Trophoblast cell (in vitro differentiated cells and primary cell): ENCODE measurements around the gene CCDC18.

Source experiments
- DNase-seq, 2 donors: peaks; one replicate each; pipeline ENCODE4 v3.0.0-alpha.2; 2016
- H2AFZ ChIP-seq: 2 replicates; pipeline ENCODE4 v1.6.1; 2013; ENCODE audit warnings: low read length, moderate library complexity, mild to moderate bottlenecking; ENCODE audit not compliant: insufficient read depth, poor library complexity
- H2AK5ac ChIP-seq: 2 replicates; pipeline ENCODE4 v1.6.1; 2013; ENCODE audit warnings: mild to moderate bottlenecking, low read length
- H2BK120ac ChIP-seq: 2 replicates; pipeline ENCODE4 v1.6.1; 2013; ENCODE audit warnings: low read length, mild to moderate bottlenecking, moderate library complexity; ENCODE audit not compliant: insufficient read depth, poor library complexity
- H2BK12ac ChIP-seq: 2 replicates; pipeline ENCODE4 v1.6.1; 2013; ENCODE audit warnings: mild to moderate bottlenecking, low read length, moderate library complexity
- H2BK5ac ChIP-seq: 2 replicates; pipeline ENCODE4 v1.6.1; 2013; ENCODE audit warnings: low read length, low read depth, moderate library complexity, mild to moderate bottlenecking; ENCODE audit not compliant: poor library complexity
- H3K14ac ChIP-seq: 2 replicates; pipeline ENCODE4 v1.6.1; 2013; ENCODE audit warnings: mild to moderate bottlenecking, low read length
- H3K18ac ChIP-seq: 2 replicates; pipeline ENCODE4 v1.6.1; 2013; ENCODE audit warnings: mild to moderate bottlenecking, low read length
- H3K23ac ChIP-seq: 2 replicates; pipeline ENCODE4 v1.6.1; 2013; ENCODE audit warnings: low read length
- H3K27ac ChIP-seq: 2 replicates; pipeline ENCODE4 v1.5.1; 2013; ENCODE audit warnings: low read depth, mild to moderate bottlenecking, inconsistent platforms, low read length, moderate library complexity
- H3K27me3 ChIP-seq: 2 replicates; pipeline ENCODE4 v1.6.1; 2013; ENCODE audit warnings: inconsistent platforms, mild to moderate bottlenecking, low read length, moderate library complexity; ENCODE audit not compliant: insufficient read depth
- H3K36me3 ChIP-seq, 2 experiments: 1 replicate in 1 of 2; 2 replicates in 1 of 2; pipeline ENCODE4 v1.6.1; 2013; ENCODE audit warnings: low read length in 2 of 2, mild to moderate bottlenecking in 2 of 2, moderate library complexity in 1 of 2; ENCODE audit not compliant: insufficient read depth in 2 of 2, control insufficient read depth in 1 of 2
- H3K4ac ChIP-seq: 2 replicates; pipeline ENCODE4 v1.6.1; 2013; ENCODE audit warnings: low read depth, mild to moderate bottlenecking, low read length, moderate library complexity
- H3K4me1 ChIP-seq, 2 experiments: 1 replicate in 1 of 2; 2 replicates in 1 of 2; pipeline ENCODE4 v1.6.1; 2013; ENCODE audit warnings: low read length in 2 of 2, mild to moderate bottlenecking in 2 of 2, moderate library complexity in 1 of 2; ENCODE audit not compliant: insufficient read depth in 2 of 2, control insufficient read depth in 1 of 2
- H3K4me2 ChIP-seq: 2 replicates; pipeline ENCODE4 v1.6.1; 2013; ENCODE audit warnings: inconsistent platforms, mild to moderate bottlenecking, low read length, moderate library complexity
- H3K4me3 ChIP-seq: 2 replicates; pipeline ENCODE4 v1.5.1; 2013; ENCODE audit warnings: mild to moderate bottlenecking, low read depth, low read length, inconsistent platforms
- H3K79me1 ChIP-seq: one replicate; pipeline ENCODE4 v1.6.1; 2013; ENCODE audit warnings: low read length
- H3K79me2 ChIP-seq: 2 replicates; pipeline ENCODE4 v1.6.1; 2013; ENCODE audit warnings: low read length, mild to moderate bottlenecking; ENCODE audit not compliant: control insufficient read depth, insufficient read depth, poor library complexity
- H3K9ac ChIP-seq: 2 replicates; pipeline ENCODE4 v1.6.1; 2013; ENCODE audit warnings: mild to moderate bottlenecking, low read length
- H3K9me3 ChIP-seq: 2 replicates; pipeline ENCODE4 v1.6.1; 2013; ENCODE audit warnings: low read depth, mild to moderate bottlenecking, control low read depth, inconsistent platforms, low read length; ENCODE audit not compliant: insufficient read depth
- H4K12ac ChIP-seq: 2 replicates; pipeline ENCODE4 v1.6.1; 2013; ENCODE audit warnings: low read depth, mild to moderate bottlenecking, low read length, moderate library complexity
- H4K8ac ChIP-seq: 2 replicates; pipeline ENCODE4 v1.6.1; 2013; ENCODE audit warnings: low read depth, mild to moderate bottlenecking, low read length, moderate library complexity
- H4K91ac ChIP-seq: one replicate; pipeline ENCODE4 v1.6.1; 2013; ENCODE audit warnings: low read depth, mild to moderate bottlenecking, low read length, moderate library complexity
- WGBS: extraction: QIAGEN DNeasy Blood & Tissue Kit; methylation state at CpG from one replicate; pipeline ENCODE4 v1.1.7; 2013; ENCODE audit warnings: missing lambda C conversion rate; ENCODE audit not compliant: insufficient read length, insufficient coverage; ENCODE audit errors: extremely low coverage; 5-methylcytosine and 5-hydroxymethylcytosine counted together

CCDC18 gene

DNA sequence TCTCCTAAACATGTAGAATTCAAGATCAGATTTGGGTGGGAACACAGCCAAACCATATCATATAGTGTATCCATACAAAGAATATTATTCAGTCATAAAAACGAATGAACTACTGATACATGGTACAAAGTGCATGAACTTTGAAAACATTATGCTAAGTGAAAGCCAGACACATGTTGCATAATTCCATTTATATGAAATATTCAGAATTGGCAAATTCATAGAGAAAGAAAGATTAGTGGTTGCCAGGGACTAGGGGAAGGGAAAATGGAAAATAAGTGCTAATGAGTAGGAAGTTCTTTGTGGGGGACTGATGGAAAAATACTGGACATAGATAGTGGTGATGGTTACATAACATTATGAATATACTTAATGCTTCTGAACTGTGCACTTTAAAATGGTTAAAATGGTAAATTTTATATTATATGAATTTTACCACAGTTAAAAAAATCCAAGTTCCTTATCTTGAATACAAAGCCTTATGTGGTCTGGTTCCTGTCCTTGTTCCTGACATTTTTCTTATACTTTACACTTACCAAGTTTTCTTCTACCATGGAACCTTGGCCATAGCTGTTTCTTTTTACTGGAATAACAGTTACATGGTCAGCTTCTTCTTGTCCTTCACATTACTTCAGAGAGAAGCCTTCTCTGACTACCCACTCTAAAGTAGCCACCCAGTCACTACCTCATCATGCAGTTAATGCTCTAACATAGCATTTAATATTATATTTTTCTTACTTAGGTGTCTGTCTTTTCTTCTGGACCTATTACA lies 64.0 kb downstream of the CCDC18 start:
- Histone ChIP-seq H3K4me2 (no peak overlapping the region), H4K8ac (no peak overlapping the region), H2BK5ac (no peak overlapping the region), H2BK120ac (no peak overlapping the region), H3K9ac (no peak overlapping the region), H3K27me3 (no peaks in the 10 kb centered on the region), H3K9me3 (peaks cover 5% of the 10 kb centered on the region), H3K79me2 (no peaks in the 10 kb centered on the region), H3K79me1 (no peaks in the 10 kb centered on the region), H3K18ac (no peak overlapping the region), H2BK12ac (no peak overlapping the region), H3K4me3 (no peak overlapping the region), H3K14ac (no peak overlapping the region), H4K91ac (no peak overlapping the region), H3K4ac (no peak overlapping the region), H2AFZ (no peak overlapping the region), H4K12ac (no peak overlapping the region), H3K36me3 (peaks cover 14 to 16% of the 10 kb centered on the region in 2 experiments), H3K23ac (no peak overlapping the region), H3K4me1 (no peaks in the 10 kb centered on the region), H3K27ac (no peak overlapping the region), H2AK5ac (no peak overlapping the region)
- WGBS, result no CpG with 5 or more reads among the region's 1 CpG
- DNase-seq, result no peak

GRCh38 chr1:93251966-93252365 lies 71.4 kb downstream of the CCDC18 start:
- Histone ChIP-seq H3K79me1 (no peaks in the 10 kb centered on the region), H2BK5ac (no peak overlapping the region), H3K18ac (no peak overlapping the region), H3K4me3 (no peak overlapping the region), H3K4me2 (no peak overlapping the region), H3K79me2 (no peaks in the 10 kb centered on the region), H4K91ac (no peak overlapping the region), H3K9me3 (no peaks in the 10 kb centered on the region), H3K27ac (no peak overlapping the region), H2AFZ (no peak overlapping the region), H3K23ac (no peak overlapping the region), H3K4ac (no peak overlapping the region), H3K27me3 (no peaks in the 10 kb centered on the region), H2AK5ac (no peak overlapping the region), H2BK120ac (no peak overlapping the region), H3K36me3 (peaks cover under 1 to 4% of the 10 kb centered on the region in 2 experiments), H4K12ac (no peak overlapping the region), H3K14ac (no peak overlapping the region), H2BK12ac (no peak overlapping the region), H4K8ac (no peak overlapping the region), H3K4me1 (no peaks in the 10 kb centered on the region), H3K9ac (no peak overlapping the region)
- no peak for DNase-seq
- no CpG with 5 or more reads among the region's 1 CpG for WGBS

- Histone ChIP-seq H2BK12ac (no peak overlapping the region), H2AK5ac (no peak overlapping the region), H3K9me3 (no peaks in the 10 kb centered on the region), H3K14ac (no peak overlapping the region), H3K27ac (no peak overlapping the region), H2BK5ac (no peak overlapping the region), H3K4me2 (no peak overlapping the region), H3K23ac (no peak overlapping the region), H3K4me1 (no peaks in the 10 kb centered on the region), H3K4ac (no peak overlapping the region), H3K18ac (no peak overlapping the region), H4K91ac (no peak overlapping the region), H4K8ac (no peak overlapping the region), H3K79me2 (no peaks in the 10 kb centered on the region), H3K27me3 (no peaks in the 10 kb centered on the region), H3K4me3 (no peak overlapping the region), H3K9ac (no peak overlapping the region), H2AFZ (no peak overlapping the region), H2BK120ac (no peak overlapping the region), H3K36me3 (no peaks in the 10 kb centered on the region), H4K12ac (no peak overlapping the region), H3K79me1 (no peaks in the 10 kb centered on the region)
- DNase-seq, result no peak
- WGBS, result no CpG with 5 or more reads among the region's 2 CpGs
Measured at GRCh38 chr1:93252598-93252997, 72.1 kb downstream of the CCDC18 start.

GRCh38 chr1:93253516-93253915 lies 73.0 kb downstream of the CCDC18 start:
- Histone ChIP-seq H3K27me3 (no peaks in the 10 kb centered on the region), H3K18ac (no peak overlapping the region), H3K36me3 (no peaks in the 10 kb centered on the region), H4K91ac (no peak overlapping the region), H2AK5ac (no peak overlapping the region), H3K27ac (no peak overlapping the region), H4K12ac (no peak overlapping the region), H3K79me2 (no peaks in the 10 kb centered on the region), H3K4me3 (no peak overlapping the region), H2AFZ (no peak overlapping the region), H3K23ac (no peak overlapping the region), H2BK12ac (no peak overlapping the region), H2BK120ac (no peak overlapping the region), H4K8ac (no peak overlapping the region), H3K79me1 (no peaks in the 10 kb centered on the region), H3K9ac (no peak overlapping the region), H2BK5ac (no peak overlapping the region), H3K4ac (no peak overlapping the region), H3K9me3 (no peaks in the 10 kb centered on the region), H3K14ac (no peak overlapping the region), H3K4me2 (no peak overlapping the region), H3K4me1 (no peaks in the 10 kb centered on the region)
- DNase-seq, result no peak
- WGBS, result no CpG with 5 or more reads among the region's 3 CpGs
